Astrocyte of the cerebellum (primary cell): ENCODE measurements around the gene SGCD.

ENCODE experiments used
- DNase-seq: peaks from one replicate; pipeline ENCODE4 v3.0.0-alpha.2; 2011; ENCODE audit warnings: low read depth
- H3K4me3 ChIP-seq: 2 replicates; pipeline ENCODE4 v1.5.1; 2011; ENCODE audit warnings: mild to moderate bottlenecking, low read depth, low read length, moderate library complexity
- CTCF ChIP-seq: IDR thresholded peaks from 2 replicates; pipeline ENCODE4 v1.5.1; 2012; ENCODE audit warnings: low read length, low read depth, moderate library complexity, mild to moderate bottlenecking; ENCODE audit errors: missing control alignments
- in situ Hi-C: cut with HindIII; loops from 2 replicates; pipeline ENCODE4 v1.10.0; 2017; ENCODE audit warnings: low sequenced_read_pairs

Gene SGCD

GRCh38 chr5:156617426-156617825 is 290.5 kb downstream of the SGCD start:
- no peak for DNase-seq
- TF ChIP-seq CTCF = no peak
- in situ Hi-C loops = no loop called here
- H3K4me3 ChIP-seq = no peak overlapping the region

- DNase-seq = no peak
- no peak overlapping the region for H3K4me3 ChIP-seq
- TF ChIP-seq CTCF = no peak
- in situ Hi-C loops = no loop called here
These were observed 291.6 kb downstream of the SGCD start for GRCh38 chr5:156618601-156619000.

- in situ Hi-C loops = no loop called here
- no peak for DNase-seq
- no peak for TF ChIP-seq CTCF
- H3K4me3 ChIP-seq = no peak overlapping the region
These were observed 294.8 kb downstream of the SGCD start for GRCh38 chr5:156621719-156622118.

GRCh38 chr5:156623381-156624040 is 296.5 kb downstream of the SGCD start:
- H3K4me3 ChIP-seq = no peak overlapping the region
- no peak for TF ChIP-seq CTCF
- DNase-seq = no peak
- in situ Hi-C loops = no loop called here

- TF ChIP-seq CTCF = no peak
- no peak for DNase-seq
- in situ Hi-C loops = no loop called here
- no peak overlapping the region for H3K4me3 ChIP-seq
These were observed 297.7 kb downstream of the SGCD start for GRCh38 chr5:156624686-156625085.

- in situ Hi-C loops = no loop called here
- no peak for DNase-seq
- TF ChIP-seq CTCF = no peak
- no peak overlapping the region for H3K4me3 ChIP-seq
These were observed 301.5 kb downstream of the SGCD start for GRCh38 chr5:156628421-156628820.

- TF ChIP-seq CTCF = no peak
- no peak overlapping the region for H3K4me3 ChIP-seq
- no peak for DNase-seq
- in situ Hi-C loops = no loop called here
These were observed 304.0 kb downstream of the SGCD start for GRCh38 chr5:156631005-156631404.
